Stimulated activated naive CD8-positive, alpha-beta T cell treated with anti-CD3 and anti-CD28 coated beads, Interleukin-15, Interleukin-2, amounts not matched to agents 100 ng/mL and 50 ng/mL, for 24 hours (primary cell): Measurements from ENCODE around the gene FFAR1.
A peak's percentile ranks its signal among the peaks of the same experiment; 100 is the strongest.

Experiments used
- H3K27ac Mint-ChIP-seq: one replicate; pipeline ENCODE4 v1.8.0; 2021; ENCODE audit warnings: mild to moderate bottlenecking, mixed read lengths
- H3K27me3 Mint-ChIP-seq: one replicate; pipeline ENCODE4 v1.8.0; 2021; ENCODE audit warnings: mixed read lengths
- H3K36me3 Mint-ChIP-seq: one replicate; pipeline ENCODE4 v1.8.0; 2021; ENCODE audit warnings: low read depth, mixed read lengths
- H3K4me1 Mint-ChIP-seq: one replicate; pipeline ENCODE4 v1.8.0; 2021; ENCODE audit warnings: low read depth, mixed read lengths
- H3K4me3 Mint-ChIP-seq: one replicate; pipeline ENCODE4 v1.8.0; 2021; ENCODE audit warnings: mild to moderate bottlenecking, mixed read lengths
- H3K9me3 Mint-ChIP-seq: one replicate; pipeline ENCODE4 v1.8.0; 2021; ENCODE audit warnings: mixed read lengths

Gene FFAR1

DNA sequence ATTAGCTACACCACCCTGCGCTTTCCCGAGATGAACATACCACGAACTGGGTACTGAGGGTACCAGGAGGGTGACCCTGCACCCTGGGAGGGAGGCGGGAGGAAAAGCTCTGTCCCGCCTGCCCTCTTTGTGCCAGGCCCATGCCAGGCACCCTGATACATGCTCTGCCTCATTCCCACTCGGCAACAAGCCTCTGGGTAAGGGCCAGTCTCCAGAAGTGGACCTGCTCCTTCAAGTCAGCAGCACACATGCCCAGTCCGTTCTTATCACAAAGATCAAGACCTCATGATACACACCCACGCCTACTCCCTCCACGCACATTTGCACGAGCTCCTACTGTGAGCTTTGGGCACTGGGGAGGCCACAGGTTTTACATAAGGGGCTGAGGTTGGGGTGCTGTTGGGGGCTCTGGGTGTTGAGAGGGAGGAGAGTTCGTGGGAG, 2.0 kb upstream of the FFAR1 start:
- Mint-ChIP-seq H3K9me3 (no peaks in the 10 kb centered on the region), H3K27me3 (peaks cover 6% of the 10 kb centered on the region), H3K4me1 (peaks cover 44% of the 10 kb centered on the region), H3K36me3 (no peaks in the 10 kb centered on the region), H3K27ac (peak overlapping the region; percentile 98), H3K4me3 (no peak overlapping the region)

DNA sequence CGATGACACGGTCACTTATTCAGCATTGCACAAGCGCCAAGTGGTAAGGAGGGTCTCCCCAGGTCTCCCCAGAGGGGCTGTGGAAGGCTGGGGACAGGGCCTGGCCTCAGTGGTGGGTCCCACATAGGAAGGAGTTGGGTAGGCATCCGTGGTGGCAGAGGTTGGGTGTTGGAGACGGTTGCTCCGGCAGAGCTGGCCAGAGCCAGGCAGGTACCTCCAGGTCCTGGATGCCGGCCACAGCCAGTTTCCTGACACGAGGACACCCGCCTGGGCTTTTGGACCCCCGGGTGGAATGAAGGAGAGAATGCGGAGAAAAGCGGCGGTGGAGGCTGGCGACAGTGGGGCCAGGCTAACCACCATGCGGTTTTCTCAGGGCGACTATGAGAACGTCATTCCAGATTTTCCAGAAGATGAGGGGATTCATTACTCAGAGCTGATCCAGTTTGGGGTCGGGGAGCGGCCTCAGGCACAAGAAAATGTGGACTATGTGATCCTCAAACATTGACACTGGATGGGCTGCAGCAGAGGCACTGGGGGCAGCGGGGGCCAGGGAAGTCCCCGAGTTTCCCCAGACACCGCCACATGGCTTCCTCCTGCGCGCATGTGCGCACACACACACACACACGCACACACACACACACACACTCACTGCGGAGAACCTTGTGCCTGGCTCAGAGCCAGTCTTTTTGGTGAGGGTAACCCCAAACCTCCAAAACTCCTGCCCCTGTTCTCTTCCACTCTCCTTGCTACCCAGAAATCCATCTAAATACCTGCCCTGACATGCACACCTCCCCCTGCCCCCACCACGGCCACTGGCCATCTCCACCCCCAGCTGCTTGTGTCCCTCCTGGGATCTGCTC, 1.3 kb upstream of the FFAR1 start:
- Mint-ChIP-seq H3K4me1 (peaks cover 44% of the 10 kb centered on the region), H3K9me3 (no peaks in the 10 kb centered on the region), H3K27ac (peak overlapping the region; percentile 98), H3K27me3 (peaks cover 6% of the 10 kb centered on the region), H3K36me3 (no peaks in the 10 kb centered on the region), H3K4me3 (peak overlapping the region; percentile 70)

DNA sequence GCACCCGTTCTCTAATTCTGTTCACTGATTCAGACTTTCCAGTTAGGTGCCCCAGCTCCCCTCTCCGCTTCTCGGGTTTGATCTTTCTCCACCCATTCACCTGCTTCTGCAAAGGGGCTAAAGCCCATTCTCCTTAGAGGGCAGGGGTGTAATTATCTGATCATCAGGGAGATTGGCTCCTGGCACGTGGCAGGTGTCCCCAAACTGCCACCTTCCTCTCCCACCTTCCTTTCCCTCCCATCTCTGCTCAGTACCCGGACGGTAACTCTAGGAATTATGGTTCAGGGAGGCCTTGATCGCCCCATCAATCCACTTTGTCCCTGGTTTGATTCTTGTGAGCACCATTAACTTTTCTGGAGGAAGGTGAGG, 212 bp downstream of the FFAR1 start:
- Mint-ChIP-seq H3K36me3 (no peaks in the 10 kb centered on the region), H3K27me3 (peaks cover 6% of the 10 kb centered on the region), H3K9me3 (no peaks in the 10 kb centered on the region), H3K27ac (peak overlapping the region; percentile 98), H3K4me1 (peaks cover 49% of the 10 kb centered on the region), H3K4me3 (peak overlapping the region; percentile 70)

DNA sequence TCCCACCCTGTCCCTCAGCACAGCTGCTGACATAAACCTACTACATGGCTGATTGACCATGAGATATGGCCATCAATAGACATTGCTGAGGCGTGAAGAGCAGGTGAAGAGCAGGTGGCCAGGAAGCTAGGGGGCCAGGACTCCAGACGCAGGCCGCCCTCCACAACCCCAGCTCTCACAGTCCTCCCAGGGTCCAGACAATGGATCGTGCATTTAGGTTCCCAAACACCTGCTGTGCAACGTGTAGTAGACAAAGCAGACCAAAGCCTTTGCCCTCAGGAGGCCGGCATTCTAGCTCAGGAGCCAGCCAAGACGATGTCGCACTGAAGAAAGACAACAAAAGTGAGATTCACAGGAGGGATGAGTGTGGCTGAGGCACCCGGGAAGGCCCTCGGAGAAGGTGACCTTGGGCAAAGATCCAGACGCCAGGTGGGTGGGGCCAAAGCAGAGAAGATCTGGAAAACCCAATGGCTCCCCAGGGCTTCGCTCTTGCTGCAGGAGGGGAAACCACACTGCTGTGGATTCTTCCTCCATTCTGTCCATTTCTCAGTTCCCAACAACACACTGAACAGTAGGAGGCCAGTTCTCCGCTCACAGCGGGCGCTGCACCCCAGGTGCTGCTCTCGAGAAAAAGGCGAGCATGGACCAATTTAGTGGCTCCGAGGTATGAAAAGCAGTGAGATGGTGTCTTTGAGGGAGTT, 1.4 kb downstream of the FFAR1 start:
- Mint-ChIP-seq H3K9me3 (no peaks in the 10 kb centered on the region), H3K27ac (no peak overlapping the region), H3K4me1 (peaks cover 50% of the 10 kb centered on the region)

DNA sequence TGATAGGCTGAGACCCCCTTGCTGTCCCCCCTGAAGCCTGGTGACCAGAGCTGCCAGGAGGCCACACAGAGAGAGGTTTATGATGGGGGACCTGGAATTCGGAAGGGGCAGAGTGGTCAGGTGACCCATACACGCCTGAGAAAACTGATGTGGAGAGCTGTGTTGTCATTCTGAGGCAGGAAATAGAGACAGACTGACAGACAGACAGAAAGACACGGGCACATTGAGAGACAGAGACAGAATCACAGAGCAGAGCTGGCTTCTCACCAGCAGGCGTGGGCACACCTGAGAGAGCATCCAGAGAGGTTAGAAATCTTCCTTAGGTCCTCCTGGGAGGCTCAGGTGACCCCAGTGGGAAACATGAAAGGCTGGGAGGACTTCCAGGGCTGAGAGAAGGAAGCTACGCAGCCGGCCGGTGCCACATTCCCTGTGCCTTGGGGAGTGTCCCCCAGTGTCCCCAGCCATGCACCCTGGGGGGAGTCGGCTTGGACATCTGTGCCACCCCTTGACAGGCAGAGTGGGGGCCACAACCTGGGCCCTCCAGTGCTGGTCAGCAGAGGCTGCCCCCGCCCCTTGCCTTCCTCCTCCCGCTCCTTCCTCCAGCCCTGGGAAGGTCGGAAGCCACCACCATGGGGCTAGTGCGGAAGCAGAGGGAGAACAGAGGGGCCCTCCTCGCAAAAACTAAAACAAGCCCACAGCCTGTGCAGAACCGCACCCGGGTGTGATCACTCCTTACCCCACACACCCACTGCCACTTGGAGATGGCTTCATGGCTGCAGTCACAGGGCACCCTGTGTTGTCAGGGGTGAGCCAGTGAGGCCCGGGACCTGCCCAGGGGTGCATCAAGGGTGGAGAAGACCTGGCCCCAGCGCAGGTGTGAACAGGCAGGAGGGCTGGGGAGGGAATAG, 2.2 kb downstream of the FFAR1 start:
- Mint-ChIP-seq H3K4me3 (no peak overlapping the region), H3K27me3 (no peaks in the 10 kb centered on the region), H3K27ac (no peak overlapping the region), H3K4me1 (peaks cover 50% of the 10 kb centered on the region), H3K9me3 (no peaks in the 10 kb centered on the region), H3K36me3 (no peaks in the 10 kb centered on the region)

More for the DNA sequence above, 1.4 kb downstream of the FFAR1 start:
- Mint-ChIP-seq H3K4me3 (no peak overlapping the region), H3K36me3 (no peaks in the 10 kb centered on the region), H3K27me3 (no peaks in the 10 kb centered on the region)

DNA sequence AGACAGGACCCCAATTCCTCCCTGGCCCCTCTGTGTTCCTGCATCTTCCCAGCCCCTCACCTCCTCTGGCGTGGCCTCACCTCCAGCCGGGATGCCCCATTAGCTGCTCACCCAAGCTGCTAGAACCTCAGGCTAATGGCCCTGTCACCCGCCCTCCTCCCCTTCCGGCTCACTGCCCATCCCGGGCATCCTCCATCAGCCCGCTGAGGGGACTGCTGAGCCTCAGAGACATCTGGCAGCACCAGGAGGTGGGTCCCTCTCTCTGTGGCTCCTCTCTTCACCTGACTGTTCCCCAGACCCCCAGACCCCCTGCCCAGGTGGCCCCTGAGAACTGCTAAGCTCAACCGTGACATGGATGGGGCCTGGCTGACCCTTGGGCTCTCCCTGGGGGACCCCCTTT, 2.9 kb downstream of the FFAR1 start:
- Mint-ChIP-seq H3K36me3 (no peaks in the 10 kb centered on the region), H3K9me3 (no peaks in the 10 kb centered on the region), H3K27me3 (no peaks in the 10 kb centered on the region), H3K27ac (no peak overlapping the region), H3K4me3 (no peak overlapping the region), H3K4me1 (peaks cover 46% of the 10 kb centered on the region)

DNA sequence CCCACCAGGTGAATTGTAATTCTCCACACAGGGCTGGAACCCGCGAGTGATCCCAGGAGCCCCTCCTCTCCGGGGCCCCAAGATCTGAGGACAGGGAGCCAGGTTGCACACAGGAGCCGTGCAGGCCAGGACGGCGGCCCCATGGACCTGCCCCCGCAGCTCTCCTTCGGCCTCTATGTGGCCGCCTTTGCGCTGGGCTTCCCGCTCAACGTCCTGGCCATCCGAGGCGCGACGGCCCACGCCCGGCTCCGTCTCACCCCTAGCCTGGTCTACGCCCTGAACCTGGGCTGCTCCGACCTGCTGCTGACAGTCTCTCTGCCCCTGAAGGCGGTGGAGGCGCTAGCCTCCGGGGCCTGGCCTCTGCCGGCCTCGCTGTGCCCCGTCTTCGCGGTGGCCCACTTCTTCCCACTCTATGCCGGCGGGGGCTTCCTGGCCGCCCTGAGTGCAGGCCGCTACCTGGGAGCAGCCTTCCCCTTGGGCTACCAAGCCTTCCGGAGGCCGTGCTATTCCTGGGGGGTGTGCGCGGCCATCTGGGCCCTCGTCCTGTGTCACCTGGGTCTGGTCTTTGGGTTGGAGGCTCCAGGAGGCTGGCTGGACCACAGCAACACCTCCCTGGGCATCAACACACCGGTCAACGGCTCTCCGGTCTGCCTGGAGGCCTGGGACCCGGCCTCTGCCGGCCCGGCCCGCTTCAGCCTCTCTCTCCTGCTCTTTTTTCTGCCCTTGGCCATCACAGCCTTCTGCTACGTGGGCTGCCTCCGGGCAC, 3.9 kb downstream of the FFAR1 start:
- Mint-ChIP-seq H3K9me3 (no peaks in the 10 kb centered on the region), H3K36me3 (no peaks in the 10 kb centered on the region), H3K4me1 (peaks cover 36% of the 10 kb centered on the region), H3K27ac (no peak overlapping the region), H3K27me3 (no peaks in the 10 kb centered on the region), H3K4me3 (no peak overlapping the region)

DNA sequence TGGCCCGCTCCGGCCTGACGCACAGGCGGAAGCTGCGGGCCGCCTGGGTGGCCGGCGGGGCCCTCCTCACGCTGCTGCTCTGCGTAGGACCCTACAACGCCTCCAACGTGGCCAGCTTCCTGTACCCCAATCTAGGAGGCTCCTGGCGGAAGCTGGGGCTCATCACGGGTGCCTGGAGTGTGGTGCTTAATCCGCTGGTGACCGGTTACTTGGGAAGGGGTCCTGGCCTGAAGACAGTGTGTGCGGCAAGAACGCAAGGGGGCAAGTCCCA, 4.4 kb downstream of the FFAR1 start:
- Mint-ChIP-seq H3K27me3 (no peaks in the 10 kb centered on the region), H3K27ac (no peak overlapping the region)

DNA sequence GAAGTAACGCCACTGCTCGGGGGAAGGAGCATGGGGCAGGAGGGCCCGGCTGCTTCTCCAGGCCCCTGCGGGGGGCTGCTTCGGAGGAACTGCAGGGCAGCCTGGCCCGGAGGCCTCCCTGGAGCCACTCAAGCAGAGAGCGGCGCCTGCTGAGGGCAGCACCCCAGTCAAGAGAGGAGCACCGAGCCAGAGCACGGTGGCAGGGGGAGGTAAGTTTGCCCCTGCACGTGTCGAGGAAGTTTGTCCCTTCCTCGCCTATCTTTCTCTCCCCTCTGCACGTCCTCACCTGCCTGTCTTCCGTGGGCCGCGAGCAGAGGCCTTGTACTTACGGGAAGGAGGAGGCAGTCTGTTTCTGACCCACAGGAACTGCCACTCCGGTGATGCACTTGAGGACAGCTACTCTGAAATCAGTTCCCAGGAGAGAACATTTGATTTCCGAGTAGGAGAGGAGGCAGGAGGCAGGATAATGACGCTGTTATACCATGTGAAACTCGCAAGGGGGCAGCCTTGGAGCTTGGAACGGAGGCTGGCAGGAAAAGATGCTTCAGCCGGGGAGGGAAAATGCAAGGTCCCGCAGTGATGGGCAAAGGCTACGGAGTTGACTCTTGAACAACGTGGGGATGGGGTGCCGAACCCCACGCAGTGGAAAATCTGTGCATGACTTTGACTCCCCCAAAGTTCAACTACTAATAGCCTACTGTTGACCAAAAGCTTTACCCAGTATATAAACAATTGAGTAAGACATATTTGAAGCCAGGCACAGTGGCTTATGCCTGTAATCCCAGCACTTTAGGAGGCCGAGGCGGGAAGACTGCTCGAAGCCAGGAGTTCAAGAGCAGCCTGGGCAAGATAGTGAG, 5.0 kb downstream of the FFAR1 start:
- Mint-ChIP-seq H3K36me3 (no peaks in the 10 kb centered on the region), H3K27me3 (no peaks in the 10 kb centered on the region), H3K9me3 (no peaks in the 10 kb centered on the region), H3K4me3 (no peak overlapping the region), H3K27ac (no peak overlapping the region), H3K4me1 (peaks cover 29% of the 10 kb centered on the region)

More for the DNA sequence above, 4.4 kb downstream of the FFAR1 start:
- Mint-ChIP-seq H3K9me3 (no peaks in the 10 kb centered on the region), H3K4me3 (no peak overlapping the region), H3K4me1 (peaks cover 31% of the 10 kb centered on the region), H3K36me3 (no peaks in the 10 kb centered on the region)

DNA sequence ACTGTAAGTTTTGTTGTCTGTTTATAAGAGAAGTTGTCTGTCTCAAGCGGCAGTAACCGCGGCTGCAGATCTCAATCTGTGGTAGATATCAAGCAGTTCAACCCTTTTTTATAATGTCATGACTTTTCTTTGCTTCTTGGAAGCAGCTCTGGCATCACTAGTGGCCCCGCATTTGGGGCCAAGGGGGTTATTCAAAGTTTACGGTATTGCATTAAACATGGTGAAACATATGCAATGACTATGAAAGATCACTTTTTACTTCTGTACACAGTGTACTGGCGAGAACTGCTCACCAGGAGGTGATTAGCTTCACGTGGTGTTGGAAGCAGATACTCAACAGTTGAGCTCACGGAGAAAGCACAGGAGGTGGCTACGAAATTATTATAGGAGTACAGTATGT, 5.9 kb downstream of the FFAR1 start:
- H3K4me3 Mint-ChIP-seq, result no peak overlapping the region
- H3K4me1 Mint-ChIP-seq, result peaks cover 27% of the 10 kb centered on the region
- no peak overlapping the region for H3K27ac Mint-ChIP-seq
- H3K36me3 Mint-ChIP-seq, result no peaks in the 10 kb centered on the region
- H3K27me3 Mint-ChIP-seq, result peaks cover 3% of the 10 kb centered on the region
- H3K9me3 Mint-ChIP-seq, result no peaks in the 10 kb centered on the region

DNA sequence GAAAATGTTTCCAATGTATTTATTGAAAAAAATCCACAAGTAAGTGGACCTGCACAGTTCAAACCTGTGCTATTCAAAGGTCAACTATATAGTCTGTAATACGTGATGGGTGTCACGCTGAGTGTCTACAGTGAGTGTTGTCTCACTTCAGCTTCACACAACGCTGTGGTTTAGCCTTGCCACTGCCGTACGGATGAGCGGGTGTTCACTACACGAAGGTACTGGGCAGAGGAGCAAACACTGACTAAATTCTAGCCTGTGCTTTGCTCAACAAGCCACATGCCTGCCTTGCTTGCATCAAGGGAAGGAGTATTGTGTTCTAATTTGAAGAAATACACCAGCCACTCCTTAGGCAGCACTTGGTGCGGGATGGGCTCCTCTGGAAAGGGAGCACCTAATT, 7.2 kb downstream of the FFAR1 start:
- Mint-ChIP-seq H3K36me3 (no peaks in the 10 kb centered on the region), H3K4me1 (peaks cover 18% of the 10 kb centered on the region), H3K9me3 (no peaks in the 10 kb centered on the region), H3K27me3 (peaks cover 3% of the 10 kb centered on the region), H3K4me3 (no peak overlapping the region), H3K27ac (no peak overlapping the region)

DNA sequence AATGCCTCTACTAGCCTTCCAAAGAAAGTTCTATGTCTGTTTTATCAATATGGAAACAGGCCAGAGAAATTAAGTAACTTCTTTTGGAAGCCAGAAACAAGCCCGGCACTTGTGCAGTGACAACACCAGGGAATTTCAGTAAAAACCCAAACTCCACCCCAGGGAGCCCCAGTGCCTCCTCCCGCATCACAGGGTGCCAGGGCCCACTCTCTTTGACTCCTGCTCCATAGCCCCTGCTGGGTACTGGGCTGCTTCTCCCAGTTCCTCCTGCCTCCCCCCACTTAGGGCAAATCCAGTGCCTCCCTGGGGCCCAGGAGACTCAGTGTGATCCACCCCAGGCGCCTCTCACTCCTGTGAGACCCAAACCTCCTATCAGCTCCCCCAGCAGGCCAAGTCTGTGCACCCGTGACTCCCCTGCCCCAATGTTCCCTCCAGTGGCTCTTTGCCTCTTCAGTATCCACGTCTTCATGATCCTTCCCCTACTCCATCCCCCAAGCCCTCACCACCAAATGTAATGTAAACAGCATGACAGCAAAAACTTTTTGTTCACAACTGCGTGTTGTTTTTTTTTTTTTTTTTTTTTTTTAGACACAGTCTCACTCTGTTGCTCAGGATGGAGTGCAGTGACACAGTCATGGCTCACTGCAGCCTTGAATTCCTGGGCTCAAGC, 8.2 kb downstream of the FFAR1 start:
- H3K4me1 Mint-ChIP-seq, result peaks cover 18% of the 10 kb centered on the region
- no peak overlapping the region for H3K27ac Mint-ChIP-seq
- no peak overlapping the region for H3K4me3 Mint-ChIP-seq
- H3K27me3 Mint-ChIP-seq, result peaks cover 4% of the 10 kb centered on the region
- H3K36me3 Mint-ChIP-seq, result no peaks in the 10 kb centered on the region
- H3K9me3 Mint-ChIP-seq, result no peaks in the 10 kb centered on the region

DNA sequence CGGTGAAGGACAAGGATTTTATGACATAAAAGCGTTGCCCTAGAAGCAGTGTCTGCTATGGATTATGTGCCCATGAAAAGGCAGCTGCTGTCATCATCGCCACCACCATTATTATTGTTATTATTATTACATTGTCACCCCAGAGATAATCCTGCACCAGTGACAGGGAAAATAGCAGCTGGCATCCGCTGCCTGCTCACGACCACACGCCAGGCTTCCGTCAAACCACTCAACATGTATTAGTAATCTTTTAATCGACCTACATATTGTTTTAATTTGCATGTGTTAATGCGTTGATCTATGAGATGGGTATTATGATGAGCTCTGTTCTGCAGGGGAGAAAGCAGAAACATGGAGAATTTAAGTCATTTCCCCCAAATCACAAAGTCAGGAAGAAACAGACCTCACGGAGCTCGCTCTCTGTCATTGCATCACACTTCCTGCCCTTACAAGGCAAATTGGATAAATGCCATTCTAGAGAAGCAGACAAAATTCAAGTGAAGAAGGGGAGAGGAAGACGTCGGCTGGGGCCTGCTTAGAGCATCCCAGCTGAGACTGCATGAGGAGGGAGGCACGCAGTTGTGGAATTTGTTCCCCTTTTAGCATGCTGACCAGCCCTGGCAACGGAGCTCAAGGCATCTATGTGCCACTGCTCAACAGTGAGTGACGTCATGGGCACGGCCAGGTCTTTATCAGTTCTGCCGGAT, 10.3 kb downstream of the FFAR1 start, which contains the start of gene FFAR3:
Gene FFAR3, plus strand, starts transcription at position 594 of the 707 bp plus-strand sequence. CDS start 431 bp downstream, outside the sequence.
- peaks cover 12% of the 10 kb centered on the region for H3K4me1 Mint-ChIP-seq
- H3K27me3 Mint-ChIP-seq, result peaks cover 8% of the 10 kb centered on the region
- no peaks in the 10 kb centered on the region for H3K36me3 Mint-ChIP-seq
- no peaks in the 10 kb centered on the region for H3K9me3 Mint-ChIP-seq
- peak within 1 kb of the TSS; percentile 80 for H3K27ac Mint-ChIP-seq
- H3K4me3 Mint-ChIP-seq, result peak within 1 kb of the TSS; percentile 45
